ENCODE data around the gene REPS1. TPM values are rescaled to one million over a fixed set of nuclear protein-coding genes. Genes with fewer than 3 reads are reported as not detected.

The REPS1 gene
- total and polyA plus RNA-seq, 11 donors = 16.3 to 65.8 (median 38.3) TPM

GRCh38 chr6:138896104-138896756 is 91.8 kb downstream of the REPS1 start:
- 86 to 87% (median 87%) methylated on average over 8 of the region's 8 CpGs for WGBS, 4 donors
- ATAC-seq (no peak), DNase-seq (no peak)
- Histone ChIP-seq H3K9me3 (peaks cover 0 to 2% (median 0%) of the 10 kb centered on the region in 12 donors), H3K27me3 (no peaks in the 10 kb centered on the region), H3K27ac (no peak overlapping the region), H3K36me3 (peaks cover 0 to 38% (median 17%) of the 10 kb centered on the region in 9 donors), H3K4me1 (peaks cover 0 to 10% (median 0%) of the 10 kb centered on the region in 12 donors), H3K4me3 (no peak overlapping the region)
- intact Hi-C loops (cut with DNase I) = no loop called here
- TF ChIP-seq POLR2A (IDR thresholded peaks at IDR 0.05) (no peak), CTCF (IDR thresholded peaks at IDR 0.05) (no peak)

- Histone ChIP-seq H3K36me3 (peaks cover 0 to 10% (median 0%) of the 10 kb centered on the region in 9 donors), H3K9me3 (peaks cover 0 to 8% (median 0%) of the 10 kb centered on the region in 12 donors), H3K27ac (no peak overlapping the region), H3K4me3 (no peak overlapping the region), H3K4me1 (peaks cover 0 to 14% (median 0%) of the 10 kb centered on the region in 12 donors), H3K27me3 (no peaks in the 10 kb centered on the region)
- TF ChIP-seq CTCF (IDR thresholded peaks at IDR 0.05) (no peak), POLR2A (IDR thresholded peaks at IDR 0.05) (no peak)
- 84 to 99% (median 93%) methylated on average over 3 of the region's 3 CpGs for WGBS, 4 donors
- intact Hi-C loops (cut with DNase I) = no loop called here
- ATAC-seq (no peak), DNase-seq (no peak)
Measured at GRCh38 chr6:138891255-138891986, 96.6 kb downstream of the REPS1 start.

- no peak for DNase-seq
- no peaks in the 10 kb centered on the region for H3K36me3 ChIP-seq
- TF ChIP-seq CTCF (IDR thresholded peaks at IDR 0.05) = no peak
- no peak for TF ChIP-seq POLR2A (IDR thresholded peaks at IDR 0.05)
- H3K27ac ChIP-seq = no peak overlapping the region
- no peaks in the 10 kb centered on the region for H3K27me3 ChIP-seq
- H3K4me1 ChIP-seq = peaks cover 0 to 8% (median 0%) of the 10 kb centered on the region in 12 donors
- no peak for ATAC-seq
- intact Hi-C loops (cut with DNase I) = no loop called here
- H3K4me3 ChIP-seq = no peak overlapping the region
- H3K9me3 ChIP-seq = no peaks in the 10 kb centered on the region
- 83 to 90% (median 86%) methylated on average over 13 of the region's 13 CpGs for WGBS, 4 donors
Measured at GRCh38 chr6:138885156-138885819, 102.8 kb downstream of the REPS1 start.
